GM21825 (cell line): ENCODE data around the gene COL25A1.
A peak's percentile ranks its signal among the peaks of the same experiment; 100 is the strongest.

Source experiments
- ATAC-seq: cut with Tn5 transposase; IDR thresholded peaks from one replicate; pipeline ENCODE4 v1.9.1; 2021; ENCODE audit warnings: mild to moderate bottlenecking, moderate library complexity; ENCODE audit not compliant: unreplicated experiment

Gene COL25A1

DNA sequence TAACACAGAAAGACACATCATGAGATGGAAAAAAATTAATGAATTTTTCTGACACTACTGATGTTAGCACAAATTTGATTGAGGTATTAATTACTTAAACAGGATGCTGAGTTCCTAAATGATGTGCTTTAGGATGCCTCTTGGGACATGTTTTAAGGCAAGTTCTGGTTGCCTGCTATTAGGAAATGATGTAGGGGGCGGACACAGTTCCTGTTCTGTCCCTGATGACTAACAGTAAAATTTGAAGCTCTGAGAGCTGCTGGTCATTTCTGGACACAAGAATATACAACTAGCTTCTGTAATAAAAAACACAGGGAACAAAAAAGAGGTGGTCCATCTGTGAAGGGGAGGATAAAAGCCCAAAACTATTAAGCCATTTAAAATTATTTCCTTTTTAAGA, 376.4 kb downstream of the COL25A1 start:
- ATAC-seq: no peak

DNA sequence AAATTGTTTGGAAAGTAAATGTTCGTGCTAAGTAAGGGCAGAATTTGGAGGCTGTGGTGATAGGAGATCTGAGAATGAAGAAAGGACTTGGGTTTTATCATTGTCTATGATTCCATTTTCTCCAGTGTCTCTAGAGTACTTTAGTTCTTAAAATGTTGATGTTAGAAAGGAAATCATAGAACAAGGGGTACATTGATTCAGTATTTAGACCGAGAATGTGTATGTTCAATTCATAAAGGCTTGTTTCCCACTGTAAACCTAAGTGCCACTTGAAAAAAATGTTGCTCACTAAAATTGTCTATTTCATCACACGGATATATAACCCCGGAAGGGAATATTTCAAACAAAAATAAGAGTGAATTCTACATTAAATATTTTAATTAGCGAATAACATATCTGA, 380.3 kb downstream of the COL25A1 start:
- no peak for ATAC-seq

DNA sequence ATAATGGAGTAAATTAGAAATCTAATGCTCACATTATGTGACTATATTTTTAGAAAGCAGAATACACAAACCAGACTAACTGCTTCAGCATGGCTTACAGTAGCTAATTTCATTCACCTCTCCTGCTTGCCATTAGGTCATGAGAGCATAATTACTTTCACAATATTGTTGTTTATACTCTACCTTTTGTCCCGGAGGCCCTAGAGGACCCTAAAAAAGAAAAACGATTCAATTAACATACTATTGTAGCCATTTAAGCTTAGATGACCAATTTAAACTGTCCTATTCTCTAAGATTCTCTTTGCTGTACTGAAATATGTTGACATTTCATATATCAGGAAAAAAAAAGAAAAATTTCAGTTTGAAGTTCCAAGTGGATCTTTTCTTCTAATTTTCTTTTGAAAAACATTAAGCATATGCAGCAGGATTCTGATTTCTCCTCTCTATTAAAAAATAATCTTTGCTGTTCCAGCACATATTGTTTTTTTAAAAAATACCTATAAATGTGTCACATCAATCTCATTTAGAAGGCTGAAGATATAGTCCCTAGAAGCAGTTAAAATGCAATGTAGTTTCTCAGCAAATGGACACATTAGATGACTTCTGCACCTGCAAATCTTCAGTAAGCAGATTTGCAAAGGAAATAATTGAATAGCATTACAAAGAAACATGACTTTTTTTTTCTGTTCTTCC, 381.9 kb downstream of the COL25A1 start:
- no peak for ATAC-seq

DNA sequence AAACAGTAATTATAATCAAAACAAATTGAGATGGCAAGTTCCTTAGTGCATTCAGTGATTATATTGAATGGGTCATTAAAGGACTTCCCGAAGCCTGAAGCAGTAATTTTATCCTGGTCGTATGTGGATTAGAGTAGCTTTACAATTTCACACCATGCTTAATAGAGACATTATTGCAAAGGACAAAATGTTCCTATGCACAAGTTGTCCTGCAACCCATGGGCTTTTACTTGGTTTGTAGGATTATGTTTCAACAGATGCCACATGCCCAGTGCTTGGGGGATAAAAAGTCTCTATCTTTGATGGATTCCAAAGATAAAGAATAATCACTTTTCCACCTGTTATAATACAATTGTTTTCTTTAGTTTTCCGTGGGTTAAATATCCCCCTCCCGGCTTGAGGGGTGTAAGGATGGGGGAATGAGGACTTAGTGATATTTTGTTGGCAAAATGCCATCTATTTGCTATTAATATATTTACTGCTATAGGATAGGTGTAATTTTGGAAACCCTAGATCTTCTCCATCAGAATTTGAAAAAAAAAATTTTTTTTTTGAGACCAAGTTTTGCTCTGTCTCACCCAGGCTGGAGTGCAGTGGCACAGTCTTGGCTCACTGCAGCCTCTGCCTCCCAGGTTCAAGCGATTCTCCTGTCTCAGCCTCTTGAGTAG, 383.1 kb downstream of the COL25A1 start:
- ATAC-seq: no peak

DNA sequence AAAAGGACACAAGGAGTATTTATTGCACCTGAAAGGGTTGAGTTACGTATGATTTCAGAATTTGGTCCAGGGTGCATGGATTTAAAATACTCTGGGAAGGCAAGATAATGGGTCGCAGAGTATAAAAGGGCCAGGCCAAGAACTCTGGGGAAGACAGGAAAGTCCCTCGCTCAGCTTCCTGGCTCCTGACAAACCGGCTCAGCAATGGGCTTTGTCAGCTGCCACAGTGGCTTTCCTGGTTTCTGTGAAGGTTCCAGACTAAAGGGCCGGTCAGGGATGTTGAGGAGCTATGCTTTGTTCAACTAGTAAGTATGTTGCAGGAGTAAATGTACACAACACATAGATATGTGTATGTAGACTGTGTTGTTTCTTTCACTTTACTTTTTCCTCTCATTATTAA, 385.2 kb downstream of the COL25A1 start:
- ATAC-seq: no peak

DNA sequence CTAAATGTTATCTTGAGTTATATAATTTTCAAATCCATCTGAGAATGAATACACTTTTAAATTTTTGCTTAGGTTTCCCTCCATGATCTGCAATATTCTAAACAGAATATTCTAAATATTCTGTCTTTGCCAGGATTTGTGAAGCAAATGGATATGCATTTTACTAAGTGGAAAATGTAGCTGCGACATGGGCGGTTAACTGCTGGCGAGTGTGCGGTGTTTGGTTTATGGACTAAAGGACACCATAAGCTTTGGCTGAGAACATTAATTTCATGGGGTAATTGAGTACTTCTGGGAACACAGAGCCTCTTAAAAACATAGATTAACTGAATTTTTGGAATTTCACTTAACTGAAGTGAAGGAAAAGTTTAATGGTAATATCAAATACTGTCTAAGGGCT, 385.8 kb downstream of the COL25A1 start:
- ATAC-seq: no peak

DNA sequence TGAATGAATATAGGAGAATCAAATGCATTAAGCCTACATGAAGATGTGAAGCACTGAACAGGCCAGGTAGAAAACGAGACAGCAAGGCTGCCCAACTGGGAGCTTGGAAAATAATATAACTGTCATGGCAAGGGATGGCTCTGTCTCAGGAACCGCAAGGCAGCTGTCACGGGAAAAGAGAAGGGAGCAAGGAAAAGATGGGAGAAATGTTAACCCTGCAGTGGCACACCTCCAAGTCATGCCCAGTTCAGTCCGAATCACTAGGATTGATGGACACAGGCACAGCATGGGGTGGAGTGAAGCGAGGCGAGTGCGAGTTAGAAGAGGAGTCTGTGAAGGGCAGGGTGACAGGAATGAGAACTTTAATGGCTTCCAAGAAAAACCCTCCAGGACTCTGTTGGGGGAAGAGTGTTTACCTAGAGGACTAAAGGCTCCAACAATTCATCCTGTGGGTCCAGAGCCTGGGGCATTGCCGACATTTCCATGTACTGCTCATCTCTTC, 395.5 kb downstream of the COL25A1 start:
- ATAC-seq: no peak

DNA sequence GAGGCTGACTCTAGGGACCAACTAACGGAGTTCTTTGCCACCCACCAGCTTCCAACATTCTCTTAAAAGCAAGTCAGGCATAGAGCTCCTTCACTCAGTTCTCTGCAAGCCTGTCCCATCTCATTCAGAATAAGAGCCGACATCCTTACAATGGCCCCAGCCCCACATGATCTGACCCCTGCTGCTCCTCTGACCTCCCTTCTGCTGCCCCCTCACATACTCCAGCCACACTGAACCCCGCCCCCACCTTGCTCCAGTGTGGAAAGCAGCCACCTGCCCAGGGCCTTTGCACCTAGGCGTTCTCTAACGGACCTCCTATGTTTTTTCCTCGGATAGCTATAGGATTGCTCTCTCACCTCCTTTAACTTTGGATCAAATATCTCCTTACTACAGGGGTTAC, 396.5 kb downstream of the COL25A1 start:
- ATAC-seq: no peak

DNA sequence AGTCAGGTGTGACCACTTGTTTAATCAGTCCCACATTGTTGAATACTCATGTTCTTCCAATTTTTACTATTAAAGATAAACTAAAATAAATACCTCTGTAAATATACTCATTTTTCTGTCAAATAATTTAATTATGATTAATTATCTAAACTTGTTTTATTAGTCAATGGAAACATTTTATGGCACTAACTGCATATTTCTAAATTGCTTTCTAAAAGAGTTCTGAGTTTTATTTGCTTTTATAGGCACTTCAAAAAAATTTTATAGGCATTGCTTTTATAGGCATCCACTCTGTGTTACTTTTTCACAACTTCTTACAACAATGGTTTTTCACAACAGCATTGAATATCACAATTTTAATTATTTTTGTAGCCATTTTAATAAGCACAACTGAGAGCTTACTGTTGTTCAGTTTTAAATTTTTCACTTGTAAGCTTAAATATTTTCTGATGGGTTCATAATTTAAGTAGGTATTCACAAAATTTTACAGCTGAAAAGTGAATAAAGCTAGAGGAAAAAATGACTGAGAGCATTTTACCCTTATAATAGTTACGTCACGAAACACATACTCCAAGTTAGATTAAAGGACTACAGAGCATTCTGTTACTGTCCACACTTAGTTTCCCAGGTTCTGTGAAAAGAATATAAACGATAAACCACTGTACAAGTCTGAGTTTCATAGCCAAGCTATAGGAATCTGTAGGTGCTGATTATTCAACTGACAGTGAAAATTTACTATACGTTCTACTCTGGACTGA, 398.8 kb downstream of the COL25A1 start:
- ATAC-seq: no peak

DNA sequence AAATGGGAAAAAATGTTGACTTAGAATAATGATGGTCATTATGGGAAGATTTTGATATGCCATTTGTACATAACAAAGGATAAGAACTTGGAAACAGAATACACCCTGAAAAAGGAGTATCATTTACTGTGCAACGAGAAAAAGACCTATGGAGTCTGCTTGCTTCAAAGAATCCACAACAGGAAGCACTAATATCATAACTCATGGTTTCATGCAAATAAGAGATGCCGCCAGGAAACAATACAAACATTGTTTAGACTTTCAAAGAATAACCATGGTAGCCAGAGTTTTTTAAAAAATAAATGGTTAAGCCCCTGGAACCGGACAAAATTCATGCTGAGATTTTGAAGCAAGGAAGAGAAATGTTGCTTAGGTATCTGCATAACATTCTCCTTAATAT, 399.7 kb downstream of the COL25A1 start:
- ATAC-seq: peak; percentile 92

DNA sequence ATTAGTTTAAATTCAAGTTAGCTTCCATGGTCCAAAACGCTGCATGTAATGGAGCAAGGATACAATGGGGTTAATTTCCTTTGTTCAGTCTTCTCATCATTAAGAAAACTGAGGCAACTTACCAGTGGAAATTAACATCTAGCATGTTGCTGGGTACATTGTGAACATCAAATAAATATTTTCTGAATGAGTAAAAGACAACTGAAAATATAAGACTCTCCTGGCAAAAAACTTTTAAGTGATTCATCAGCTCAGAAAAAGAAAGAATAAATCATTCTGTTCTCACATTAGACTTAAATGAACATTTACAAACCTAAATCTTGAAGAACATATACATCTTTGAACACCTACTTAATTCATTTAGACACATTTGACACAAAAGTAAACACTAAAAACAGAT, 401.2 kb downstream of the COL25A1 start:
- no peak for ATAC-seq

DNA sequence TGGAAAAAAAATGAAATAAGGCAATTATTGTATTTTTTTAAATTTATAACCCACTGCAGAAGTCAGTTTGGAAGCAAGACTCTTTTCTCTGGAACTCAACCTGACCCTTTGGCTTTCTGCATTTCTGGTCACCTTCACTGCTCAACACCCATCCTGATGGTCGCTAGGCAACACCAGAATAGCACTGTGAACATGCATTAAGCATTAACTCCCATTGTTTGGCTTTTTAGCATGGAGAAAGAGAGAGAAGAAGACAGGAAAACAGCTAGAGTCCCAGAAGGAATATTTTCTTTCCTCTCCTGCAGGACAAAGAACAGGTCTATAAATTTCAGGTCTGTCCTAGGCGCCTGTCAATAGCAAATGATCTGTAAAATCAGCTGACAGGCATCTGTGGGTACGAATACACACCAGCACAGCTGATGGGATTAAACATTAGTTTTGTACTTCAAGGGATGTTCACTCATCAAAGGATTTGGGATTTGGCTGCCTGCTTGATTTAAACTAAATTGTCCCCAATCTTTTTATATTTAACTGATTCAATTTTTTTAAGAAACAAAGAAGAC, 402.4 kb downstream of the COL25A1 start:
- no peak for ATAC-seq

DNA sequence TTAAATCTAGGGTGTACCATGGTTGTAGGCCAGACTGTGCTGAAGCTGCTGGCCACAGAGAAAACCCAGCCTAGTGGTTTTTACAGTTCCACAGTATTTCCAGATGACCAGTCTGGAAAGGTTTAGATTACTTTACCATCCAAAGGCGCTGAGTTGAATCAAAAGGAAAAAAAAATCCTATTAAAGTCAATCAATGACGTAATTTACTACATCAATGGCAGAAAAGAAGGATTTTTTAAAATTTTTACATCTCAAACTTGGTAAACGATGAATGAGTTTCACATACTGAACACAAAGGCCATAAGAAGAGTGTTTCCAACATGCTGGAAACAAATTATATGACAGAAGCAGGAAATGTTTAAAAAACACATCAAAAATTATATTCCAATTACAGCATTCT, 409.0 kb downstream of the COL25A1 start:
- no peak for ATAC-seq

DNA sequence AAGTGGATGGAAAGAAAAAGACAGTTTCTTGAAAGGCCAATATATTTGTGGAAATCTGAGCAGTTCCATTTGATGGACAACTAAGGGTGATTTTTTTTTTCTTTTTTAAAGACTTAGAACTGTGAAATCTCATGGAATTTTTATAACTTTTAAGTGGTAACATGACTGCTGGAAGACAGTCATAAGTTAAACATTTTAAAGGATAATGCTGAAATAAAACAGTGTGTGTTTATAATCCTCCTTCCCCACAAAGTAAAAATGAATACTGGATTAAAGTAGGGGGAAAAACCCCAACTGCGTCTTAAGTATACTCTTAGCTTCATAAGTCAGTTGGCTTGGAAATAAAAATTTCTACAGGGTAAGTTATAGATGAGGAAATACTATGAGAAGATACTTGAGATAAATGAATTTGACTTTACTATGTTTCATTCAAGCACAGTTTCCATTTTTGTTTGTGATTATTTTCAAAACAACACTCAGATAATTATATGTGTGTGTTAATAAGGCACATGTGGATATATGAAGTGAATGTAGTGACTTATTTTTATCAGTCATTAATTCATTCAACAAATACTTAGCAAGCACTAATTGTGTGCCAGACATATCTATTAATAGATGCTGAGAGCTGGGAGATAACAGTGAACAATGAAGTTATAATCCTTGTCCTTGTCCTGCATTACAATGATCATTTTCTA, 410.4 kb downstream of the COL25A1 start:
- ATAC-seq: no peak

DNA sequence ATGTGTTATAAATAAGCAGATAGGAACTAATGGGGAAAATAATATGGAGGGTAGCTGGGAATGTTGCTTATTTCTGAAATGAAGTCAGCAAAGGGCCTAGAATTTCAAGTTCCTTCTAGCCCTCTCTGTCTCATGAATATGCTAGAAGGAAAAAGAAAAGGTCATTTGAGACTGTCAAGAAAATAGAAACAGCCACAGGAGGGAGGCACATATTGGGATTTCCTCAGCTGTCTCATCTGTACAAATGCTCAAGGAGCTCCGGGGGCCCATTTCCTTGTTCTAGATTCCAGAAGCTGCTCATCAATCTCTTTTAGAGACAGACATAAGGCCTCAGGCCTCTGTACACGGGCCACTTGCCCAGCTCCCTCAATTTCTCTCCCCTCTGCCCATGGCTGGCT, 412.0 kb downstream of the COL25A1 start:
- no peak for ATAC-seq

DNA sequence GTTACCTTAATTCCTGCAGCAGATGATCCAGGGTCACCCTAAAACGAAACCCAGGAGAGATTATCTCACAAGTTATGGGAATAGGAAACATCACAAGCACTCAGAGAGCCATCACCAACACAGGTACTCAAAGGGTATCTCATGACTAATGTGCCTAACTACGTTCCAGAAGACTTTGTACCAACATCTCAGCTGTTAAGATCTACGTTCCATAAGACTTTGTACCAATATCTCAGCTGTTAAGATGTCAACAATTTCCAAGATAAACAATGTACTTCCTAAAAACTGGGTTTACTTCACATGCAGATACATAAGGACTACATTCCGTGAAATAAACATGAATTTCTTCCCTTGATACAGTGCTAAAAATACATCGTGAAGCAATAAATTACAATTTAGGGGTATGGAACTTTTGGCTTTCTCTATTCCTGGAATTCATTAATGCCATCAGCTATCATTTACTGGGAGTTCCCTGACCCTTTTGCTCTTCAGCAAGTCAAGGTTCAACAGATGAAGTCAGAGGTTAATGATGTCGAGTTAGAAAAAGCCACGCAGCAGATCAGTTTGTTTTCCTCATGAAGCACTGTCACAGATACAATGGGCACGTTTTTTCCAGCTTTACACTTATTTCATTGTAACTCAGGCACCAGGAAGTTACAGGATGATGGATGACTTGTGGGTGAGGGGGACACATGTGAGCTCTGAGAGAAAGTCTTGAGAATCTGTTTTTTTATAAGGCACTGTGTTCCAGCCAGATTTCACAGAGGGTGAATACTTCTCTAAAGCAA, 412.6 kb downstream of the COL25A1 start:
- ATAC-seq: no peak

DNA sequence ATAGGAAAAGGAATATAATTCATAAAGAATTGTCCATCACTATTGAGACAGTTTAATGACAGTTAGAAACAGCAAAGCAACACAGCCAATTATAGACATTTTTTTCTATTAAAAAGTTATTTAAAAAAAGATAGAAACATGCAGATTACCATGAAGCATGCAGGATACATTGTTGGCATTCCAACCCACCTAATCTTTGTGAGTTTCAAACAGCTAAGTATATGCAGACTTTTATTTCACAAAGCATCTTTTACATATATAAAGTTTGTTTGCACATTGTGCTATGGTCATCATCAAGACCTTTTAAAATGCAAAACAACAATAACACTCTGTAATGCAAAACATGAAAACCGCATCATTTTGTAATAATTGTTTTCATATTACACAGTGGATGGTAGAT, 413.7 kb downstream of the COL25A1 start:
- ATAC-seq: no peak

DNA sequence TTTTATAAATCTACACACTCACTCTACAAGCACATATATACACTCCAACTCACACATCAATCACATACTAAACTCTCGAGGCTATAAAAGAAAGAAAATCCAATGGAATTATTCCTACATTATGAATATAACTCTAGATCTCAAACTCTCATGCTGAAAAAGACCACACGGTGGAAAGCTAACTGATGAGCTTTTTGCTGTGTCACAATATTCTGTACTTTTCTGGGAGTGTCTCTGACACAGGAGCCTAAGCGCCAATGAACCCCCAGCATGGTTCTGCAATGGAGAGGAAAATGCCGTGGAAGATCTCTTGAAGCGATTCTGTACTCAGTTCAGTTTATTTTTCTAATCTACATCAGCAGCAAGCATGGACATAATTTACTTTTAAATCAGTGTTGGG, 415.4 kb downstream of the COL25A1 start:
- no peak for ATAC-seq

DNA sequence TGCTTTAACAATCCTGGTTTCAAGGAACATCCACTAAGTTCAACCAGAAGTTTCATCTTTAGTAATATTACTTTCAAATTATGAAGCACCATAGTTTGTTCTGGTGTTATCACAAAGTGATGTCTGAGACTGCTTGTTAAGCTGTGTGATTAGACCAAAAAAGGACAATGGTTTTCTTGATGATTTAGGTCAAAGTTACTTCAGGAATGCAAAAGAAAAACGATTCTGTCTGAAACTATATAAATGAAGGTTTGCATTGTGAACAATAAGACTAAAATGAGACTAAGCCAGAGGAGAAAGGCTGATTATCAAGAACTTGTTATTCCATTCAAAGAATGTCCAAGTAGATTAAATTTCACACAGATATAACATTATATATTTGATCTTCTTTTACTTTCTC, 417.2 kb downstream of the COL25A1 start:
- ATAC-seq: no peak

DNA sequence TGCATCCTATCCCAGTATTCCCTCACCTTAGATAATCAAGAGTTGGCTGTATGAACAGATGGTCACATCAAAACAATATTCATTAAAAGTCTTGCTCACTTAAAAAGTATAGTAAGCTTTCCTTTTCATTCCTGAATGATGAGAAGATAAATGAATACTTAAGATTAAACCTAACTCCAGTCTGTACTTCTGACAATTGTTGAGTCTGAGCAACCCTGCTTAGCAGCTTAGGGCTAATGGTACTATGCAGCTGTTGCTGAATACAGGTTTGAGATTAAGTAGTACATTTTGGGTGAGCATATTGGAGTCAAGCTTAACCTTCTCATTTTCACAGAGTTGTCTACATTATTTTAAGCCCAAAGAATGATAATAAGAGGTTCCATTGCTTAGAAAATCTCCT, 417.9 kb downstream of the COL25A1 start:
- ATAC-seq: no peak
